ENCODE data around the gene C22orf39. TPM values are rescaled to one million over a fixed set of nuclear protein-coding genes. Genes with fewer than 3 reads are reported as not detected.
A peak's percentile ranks its signal among the peaks of the same experiment; 100 is the strongest.

C22orf39 gene
- total and polyA plus RNA-seq, 12 donors, result 27.0 to 72.5 (median 44.4) TPM

DNA sequence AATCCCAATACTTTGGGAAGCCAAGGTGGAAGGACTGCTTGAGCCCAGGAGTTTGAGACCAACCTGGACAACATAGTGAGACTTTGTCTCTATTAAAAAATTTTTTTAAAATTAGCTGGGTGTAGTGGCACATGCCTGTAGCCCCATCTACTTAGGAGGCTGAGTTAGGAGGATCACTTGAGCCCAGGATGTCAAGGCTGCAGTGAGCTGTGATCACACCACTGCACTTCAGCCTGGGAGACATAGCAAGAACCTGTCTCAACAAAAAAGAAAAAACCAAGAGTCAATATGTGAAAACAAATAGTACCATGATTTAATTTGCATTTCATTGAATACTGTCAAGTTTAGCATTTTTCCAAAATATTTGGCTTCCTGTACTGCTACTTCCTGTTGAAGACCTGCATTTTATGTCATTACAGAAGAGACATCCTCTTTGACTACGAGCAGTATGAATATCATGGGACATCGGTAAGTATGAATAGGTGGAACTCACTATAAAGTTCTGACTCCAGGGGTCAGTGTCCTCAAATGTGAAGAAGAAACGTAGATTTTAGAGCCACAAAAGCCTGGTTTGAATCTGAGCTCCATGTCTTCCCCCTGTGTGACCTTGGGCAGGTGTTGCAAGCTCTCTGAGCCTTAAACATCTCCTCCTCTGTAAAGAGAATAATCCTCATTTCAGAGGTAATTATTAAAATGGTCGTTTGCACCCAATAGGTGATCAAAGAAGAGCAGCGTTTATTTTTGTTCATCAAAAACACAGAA, 48.2 kb upstream of the C22orf39 start:
- Histone ChIP-seq H3K27ac (no peak overlapping the region), H3K4me3 (no peak overlapping the region), H3K36me3 (replicated peaks in 1 of 2) (no peaks in the 10 kb centered on the region), H3K27me3 (no peaks in the 10 kb centered on the region), H3K9me3 (replicated peaks in 1 of 3) (no peaks in the 10 kb centered on the region), H3K4me1 (replicated peaks in 1 of 2) (no peaks in the 10 kb centered on the region)
- TF ChIP-seq, protein P1, sequence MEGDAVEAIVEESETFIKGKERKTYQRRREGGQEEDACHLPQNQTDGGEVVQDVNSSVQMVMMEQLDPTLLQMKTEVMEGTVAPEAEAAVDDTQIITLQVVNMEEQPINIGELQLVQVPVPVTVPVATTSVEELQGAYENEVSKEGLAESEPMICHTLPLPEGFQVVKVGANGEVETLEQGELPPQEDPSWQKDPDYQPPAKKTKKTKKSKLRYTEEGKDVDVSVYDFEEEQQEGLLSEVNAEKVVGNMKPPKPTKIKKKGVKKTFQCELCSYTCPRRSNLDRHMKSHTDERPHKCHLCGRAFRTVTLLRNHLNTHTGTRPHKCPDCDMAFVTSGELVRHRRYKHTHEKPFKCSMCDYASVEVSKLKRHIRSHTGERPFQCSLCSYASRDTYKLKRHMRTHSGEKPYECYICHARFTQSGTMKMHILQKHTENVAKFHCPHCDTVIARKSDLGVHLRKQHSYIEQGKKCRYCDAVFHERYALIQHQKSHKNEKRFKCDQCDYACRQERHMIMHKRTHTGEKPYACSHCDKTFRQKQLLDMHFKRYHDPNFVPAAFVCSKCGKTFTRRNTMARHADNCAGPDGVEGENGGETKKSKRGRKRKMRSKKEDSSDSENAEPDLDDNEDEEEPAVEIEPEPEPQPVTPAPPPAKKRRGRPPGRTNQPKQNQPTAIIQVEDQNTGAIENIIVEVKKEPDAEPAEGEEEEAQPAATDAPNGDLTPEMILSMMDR (IDR thresholded peaks at IDR 0.05), result peak in 1 of 6 experiments; percentile 15
- TF ChIP-seq POLR2A (IDR thresholded peaks at IDR 0.05), result no peak
- no peak for DNase-seq
- 66 to 81% (median 73%) methylated on average over 5 of the region's 5 CpGs for WGBS, 4 donors
- intact Hi-C loops (cut with DNase I), result loop anchor here in 1 of 2 donors (5.0 kb wide), 1 partner anchor 212 kb away; no protein-coding TSS in a partner anchor

DNA sequence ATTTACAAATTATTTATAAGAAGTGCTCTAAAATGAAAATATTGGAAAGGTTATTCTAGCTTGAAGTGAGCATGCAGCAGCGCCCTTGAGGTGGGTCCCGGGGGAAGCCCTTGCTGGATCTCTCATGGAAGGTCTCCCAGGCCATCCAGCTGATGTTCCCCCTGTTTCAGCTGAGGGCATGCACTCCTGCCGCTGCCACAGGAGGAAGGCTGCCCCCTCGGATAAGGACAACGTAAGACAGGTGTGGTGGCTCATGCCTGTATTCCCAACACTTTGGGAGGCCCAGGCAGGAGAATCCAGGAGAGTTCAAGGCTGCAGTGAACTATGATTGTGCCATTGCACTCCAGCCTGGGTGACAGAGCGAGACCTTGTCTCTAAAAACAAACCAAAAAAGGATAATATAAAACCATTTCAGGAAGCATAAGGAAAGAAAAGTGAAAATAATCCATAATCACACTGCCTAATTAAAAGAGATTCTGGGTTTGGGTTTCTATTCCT, 47.2 kb upstream of the C22orf39 start:
- WGBS, 4 donors, result 88 to 96% (median 91%) methylated on average over 5 to 6 of the region's 6 CpGs
- H3K4me1 ChIP-seq (replicated peaks in 1 of 2), result no peaks in the 10 kb centered on the region
- no peaks in the 10 kb centered on the region for H3K9me3 ChIP-seq (replicated peaks in 1 of 3)
- intact Hi-C loops (cut with DNase I), result loop anchor here in 1 of 2 donors (5.0 kb wide), 1 partner anchor 213 kb away; no protein-coding TSS in a partner anchor
- DNase-seq, result no peak
- no peaks in the 10 kb centered on the region for H3K27me3 ChIP-seq
- no peak overlapping the region for H3K27ac ChIP-seq
- TF ChIP-seq, protein P1 (IDR thresholded peaks at IDR 0.05), result no peak
- no peak for TF ChIP-seq POLR2A (IDR thresholded peaks at IDR 0.05)
- H3K36me3 ChIP-seq (replicated peaks in 1 of 2), result no peaks in the 10 kb centered on the region
- H3K4me3 ChIP-seq, result no peak overlapping the region

DNA sequence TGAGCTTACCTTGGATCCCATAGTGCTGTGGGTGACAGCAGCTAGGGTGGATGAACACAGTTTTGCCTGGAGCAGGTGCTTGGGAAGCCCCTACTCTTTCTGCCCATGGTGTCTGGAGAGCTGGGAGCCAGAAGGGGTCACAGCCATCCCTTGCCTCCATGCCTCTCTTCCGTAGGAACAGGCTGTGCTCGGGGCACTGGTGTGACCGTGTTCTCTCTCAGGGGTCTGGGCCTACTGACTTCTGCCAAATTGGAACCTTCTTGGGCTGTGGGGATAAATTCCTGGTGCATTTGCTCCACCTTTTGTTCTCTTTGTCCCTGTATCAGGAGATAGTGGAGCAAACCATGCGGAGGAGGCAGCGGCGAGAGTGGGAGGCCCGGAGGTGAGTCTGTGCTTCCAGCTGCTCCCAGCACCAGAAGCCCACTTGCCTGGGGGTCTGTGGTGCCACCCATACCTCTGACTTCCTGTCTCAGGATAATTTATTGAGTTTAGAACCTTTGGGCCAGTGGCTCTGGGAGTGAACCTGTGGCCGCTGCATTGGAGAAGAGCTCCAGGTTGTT, 46.6 kb upstream of the C22orf39 start:
- intact Hi-C loops (cut with DNase I), result no loop called here
- TF ChIP-seq POLR2A (IDR thresholded peaks at IDR 0.05), result no peak
- TF ChIP-seq, protein P1 (IDR thresholded peaks at IDR 0.05), result no peak
- no peak overlapping the region for H3K4me3 ChIP-seq

DNA sequence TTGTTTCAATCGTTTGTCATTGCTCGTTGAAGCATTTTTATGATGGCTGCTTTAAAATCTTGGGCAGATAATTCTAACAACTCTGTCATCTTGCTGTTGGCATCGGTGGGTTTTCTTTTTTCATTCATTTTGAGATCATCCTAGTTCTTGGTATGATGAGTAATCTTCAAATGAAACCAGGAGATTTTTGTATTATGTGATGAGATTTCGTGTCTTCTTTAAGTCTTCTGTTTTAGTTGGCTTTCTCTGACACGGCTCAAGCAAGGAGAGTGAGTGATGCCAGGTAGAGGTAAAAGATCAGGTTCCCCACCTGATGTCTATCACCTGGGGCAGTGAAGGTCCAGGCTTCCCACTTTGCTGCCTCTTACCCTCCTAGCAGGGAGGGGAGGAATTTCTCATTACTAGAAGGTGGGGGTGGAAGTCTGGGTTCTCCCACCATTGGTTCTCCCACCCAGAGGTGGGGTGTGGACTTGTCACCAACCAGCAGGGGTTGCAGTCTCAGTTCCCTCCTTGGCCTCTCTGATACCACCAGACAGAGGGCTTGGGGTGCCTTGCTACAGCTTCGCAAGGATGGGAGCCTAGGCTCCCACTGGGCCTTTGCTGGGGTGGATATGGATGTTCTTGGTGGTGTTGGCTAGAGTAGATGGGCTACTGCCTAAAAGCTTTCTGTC, 45.1 kb upstream of the C22orf39 start:
- Histone ChIP-seq H3K27ac (no peak overlapping the region), H3K4me1 (replicated peaks in 1 of 2) (no peaks in the 10 kb centered on the region), H3K9me3 (replicated peaks in 1 of 3) (no peaks in the 10 kb centered on the region), H3K36me3 (replicated peaks in 1 of 2) (no peaks in the 10 kb centered on the region), H3K4me3 (no peak overlapping the region), H3K27me3 (no peaks in the 10 kb centered on the region)
- WGBS, 4 donors, result 90 to 92% (median 91%) methylated on average over 5 to 6 of the region's 6 CpGs
- intact Hi-C loops (cut with DNase I), result no loop called here
- no peak for DNase-seq
- TF ChIP-seq, protein P1 (IDR thresholded peaks at IDR 0.05), result no peak
- TF ChIP-seq POLR2A (IDR thresholded peaks at IDR 0.05), result no peak

More for the DNA sequence above, 46.6 kb upstream of the C22orf39 start:
- Histone ChIP-seq H3K27ac (no peak overlapping the region), H3K36me3 (replicated peaks in 1 of 2) (no peaks in the 10 kb centered on the region), H3K27me3 (no peaks in the 10 kb centered on the region), H3K4me1 (replicated peaks in 1 of 2) (no peaks in the 10 kb centered on the region), H3K9me3 (replicated peaks in 1 of 3) (no peaks in the 10 kb centered on the region)
- 97 to 100% (median 98%) methylated on average over 8 of the region's 8 CpGs for WGBS, 4 donors
- no peak for DNase-seq
